HEK293T (cell line): ENCODE data around the gene CRYL1.

Experiments used
- CTCF ChIA-PET: fragments of 350-600 bp; formaldehyde crosslinking; extraction: SDS; loops from one replicate; lab custom pipeline; 2021; ENCODE audit warnings: antibody characterized with exemption, inconsistent platforms; lab: Yijun Ruan, JAX
- POLR2A ChIA-PET: fragments of 350-600 bp; formaldehyde crosslinking; extraction: SDS; loops from one replicate; lab custom pipeline; 2020; ENCODE audit warnings: antibody characterized with exemption, inconsistent platforms; lab: Yijun Ruan, JAX
- DNase-seq: peaks from one replicate; pipeline ENCODE4 v3.0.0; 2012; ENCODE audit warnings: mixed read lengths; ENCODE audit errors: extremely low spot score
- ARNT ChIP-seq: fragments of 450-650 bp; IDR thresholded peaks from 2 replicates; pipeline ENCODE4 v1.6.1; 2017; ENCODE audit warnings: mild to moderate bottlenecking
- BHLHE40 ChIP-seq: fragments of 450-650 bp; IDR thresholded peaks from 2 replicates; pipeline ENCODE4 v1.6.1; 2016; ENCODE audit warnings: mild to moderate bottlenecking, moderate library complexity, borderline replicate concordance
- CTBP1 ChIP-seq: fragments of 450-650 bp; IDR thresholded peaks from 2 replicates; pipeline ENCODE4 v1.6.1; 2016; ENCODE audit warnings: borderline replicate concordance
- ELF4 ChIP-seq: fragments of 450-650 bp; IDR thresholded peaks from 2 replicates; pipeline ENCODE4 v1.6.1; 2017; ENCODE audit warnings: antibody characterized with exemption
- FOXA1 ChIP-seq: fragments of 450-650 bp; IDR thresholded peaks from 2 replicates; pipeline ENCODE4 v1.6.1; 2016; ENCODE audit warnings: mild to moderate bottlenecking
- FOXK2 ChIP-seq: fragments of 450-650 bp; IDR thresholded peaks from 2 replicates; pipeline ENCODE4 v1.6.1; 2016; ENCODE audit warnings: mild to moderate bottlenecking
- FOXM1 ChIP-seq: fragments of 450-650 bp; IDR thresholded peaks from 2 replicates; pipeline ENCODE4 v1.6.1; 2017; ENCODE audit warnings: mild to moderate bottlenecking, borderline replicate concordance
- HDGF ChIP-seq: fragments of 450-650 bp; IDR thresholded peaks from 2 replicates; pipeline ENCODE4 v1.6.1; 2017; ENCODE audit warnings: antibody characterized with exemption, borderline replicate concordance
- L3MBTL2 ChIP-seq: fragments of 450-650 bp; conservative IDR thresholded peaks from 2 replicates; pipeline ENCODE4 v1.6.1; 2016; ENCODE audit warnings: mild to moderate bottlenecking
- LEF1 ChIP-seq: fragments of 450-650 bp; IDR thresholded peaks from 2 replicates; pipeline ENCODE4 v1.6.1; 2017; ENCODE audit warnings: mild to moderate bottlenecking, borderline replicate concordance
- NFRKB ChIP-seq: fragments of 450-650 bp; IDR thresholded peaks from 2 replicates; pipeline ENCODE4 v1.6.1; 2016; ENCODE audit warnings: mild to moderate bottlenecking, moderate library complexity
- PKNOX1 ChIP-seq: fragments of 450-650 bp; IDR thresholded peaks from 2 replicates; pipeline ENCODE4 v1.6.1; 2016
- SP1 ChIP-seq: fragments of 450-650 bp; IDR thresholded peaks from 2 replicates; pipeline ENCODE4 v1.6.1; 2017
- SUZ12 ChIP-seq: fragments of 450-650 bp; IDR thresholded peaks from 2 replicates; pipeline ENCODE4 v1.6.1; 2016; ENCODE audit warnings: mild to moderate bottlenecking
- TARDBP ChIP-seq: fragments of 450-650 bp; IDR thresholded peaks from 2 replicates; pipeline ENCODE4 v1.6.1; 2016
- ZNF384 ChIP-seq: fragments of 450-650 bp; IDR thresholded peaks from 2 replicates; pipeline ENCODE4 v1.6.1; 2016

Gene CRYL1

GRCh38 chr13:20370815-20371421, 154.7 kb downstream of the CRYL1 start:
- TF ChIP-seq ZNF384 (no peak), PKNOX1 (no peak), CTBP1 (no peak), FOXM1 (no peak), SUZ12 (no peak), TARDBP (no peak), FOXA1 (no peak), FOXK2 (no peak), SP1 (no peak), NFRKB (no peak), HDGF (no peak), L3MBTL2 (no peak), ARNT (no peak), LEF1 (no peak), ELF4 (no peak), BHLHE40 (no peak)
- ChIA-PET CTCF (no interaction called here), POLR2A (no interaction called here)
- no peak for DNase-seq

GRCh38 chr13:20369886-20370361, 155.7 kb downstream of the CRYL1 start:
- DNase-seq = no peak
- TF ChIP-seq BHLHE40 = no peak
- no peak for TF ChIP-seq SUZ12
- POLR2A ChIA-PET = no interaction called here
- CTCF ChIA-PET = no interaction called here

GRCh38 chr13:20366056-20366455, 159.6 kb downstream of the CRYL1 start:
- POLR2A ChIA-PET = no interaction called here
- TF ChIP-seq SUZ12 = no peak
- no peak for TF ChIP-seq ARNT
- no peak for TF ChIP-seq TARDBP
- TF ChIP-seq FOXA1 = no peak
- CTCF ChIA-PET = no interaction called here
- DNase-seq = no peak

- DNase-seq = no peak
- POLR2A ChIA-PET = no interaction called here
These were observed 162.1 kb downstream of the CRYL1 start for GRCh38 chr13:20363603-20364002.

GRCh38 chr13:20363172-20363571, 162.5 kb downstream of the CRYL1 start:
- ChIA-PET POLR2A (no interaction called here), CTCF (no interaction called here)
- TF ChIP-seq ZNF384 (no peak), ELF4 (no peak), CTBP1 (no peak), FOXA1 (no peak), PKNOX1 (no peak), HDGF (no peak), FOXK2 (no peak), FOXM1 (no peak), BHLHE40 (no peak), LEF1 (no peak)
- DNase-seq = no peak

More at GRCh38 chr13:20363603-20364002, 162.1 kb downstream of the CRYL1 start:
- TF ChIP-seq ARNT (no peak), TARDBP (no peak), LEF1 (no peak), CTBP1 (no peak), NFRKB (no peak), BHLHE40 (no peak), L3MBTL2 (no peak), ZNF384 (no peak), ELF4 (no peak), FOXA1 (no peak)
- CTCF ChIA-PET = no interaction called here

GRCh38 chr13:20362484-20363041, 163.1 kb downstream of the CRYL1 start:
- no peak for DNase-seq
- TF ChIP-seq SUZ12 (no peak), NFRKB (no peak), ELF4 (no peak), FOXM1 (no peak), FOXA1 (no peak)
- ChIA-PET POLR2A (no interaction called here), CTCF (no interaction called here)

- no peak for DNase-seq
- TF ChIP-seq ARNT (no peak), NFRKB (no peak), SUZ12 (no peak), CTBP1 (no peak), FOXK2 (no peak), SP1 (no peak), FOXA1 (no peak), BHLHE40 (no peak), FOXM1 (no peak), ZNF384 (no peak)
- ChIA-PET CTCF (no interaction called here), POLR2A (no interaction called here)
These were observed 164.7 kb downstream of the CRYL1 start for GRCh38 chr13:20360835-20361412.
